ENCODE measurements around the gene ARHGAP42. TPM values are rescaled to one million over a fixed set of nuclear protein-coding genes. Genes with fewer than 3 reads are reported as not detected.
"Not testable (repeated sequence)": the region's sequence is repeated elsewhere in the genome, so short reads cannot be mapped to it uniquely, and the experiment has no call there.

The ARHGAP42 gene
- total RNA-seq, 1 experiment from 2014 or later = 8.3 TPM

DNA sequence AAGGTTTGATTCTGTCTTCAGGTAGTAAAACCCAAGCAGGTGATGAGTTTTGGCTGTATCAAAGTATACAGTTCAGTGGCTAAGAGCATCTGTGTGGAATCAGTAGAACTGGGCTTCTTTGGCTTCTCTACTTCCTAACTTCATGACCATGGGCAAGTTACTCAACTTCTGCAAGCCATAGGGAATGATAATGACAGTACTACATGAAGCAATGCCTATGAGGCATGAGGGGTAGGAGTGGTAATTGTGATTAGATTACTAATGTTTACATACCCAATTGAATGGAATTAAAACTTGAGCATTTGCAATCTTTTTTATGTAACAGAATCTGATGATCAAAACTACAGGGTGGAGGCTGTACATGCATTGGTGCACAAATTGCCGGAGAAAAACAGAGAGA, 278.3 kb downstream of the ARHGAP42 start:
- no peak for DNase-seq (ENCODE audit: low spot score)

GRCh38 chr11:100966366-100966765, 279.3 kb downstream of the ARHGAP42 start:
- DNase-seq (ENCODE audit: low spot score) = no peak

- DNase-seq (ENCODE audit: low spot score) = no peak
Observed at GRCh38 chr11:100969008-100969407, 281.9 kb downstream of the ARHGAP42 start.

GRCh38 chr11:100970283-100971164, 283.4 kb downstream of the ARHGAP42 start:
- DNase-seq (ENCODE audit: low spot score) = no peak

DNA sequence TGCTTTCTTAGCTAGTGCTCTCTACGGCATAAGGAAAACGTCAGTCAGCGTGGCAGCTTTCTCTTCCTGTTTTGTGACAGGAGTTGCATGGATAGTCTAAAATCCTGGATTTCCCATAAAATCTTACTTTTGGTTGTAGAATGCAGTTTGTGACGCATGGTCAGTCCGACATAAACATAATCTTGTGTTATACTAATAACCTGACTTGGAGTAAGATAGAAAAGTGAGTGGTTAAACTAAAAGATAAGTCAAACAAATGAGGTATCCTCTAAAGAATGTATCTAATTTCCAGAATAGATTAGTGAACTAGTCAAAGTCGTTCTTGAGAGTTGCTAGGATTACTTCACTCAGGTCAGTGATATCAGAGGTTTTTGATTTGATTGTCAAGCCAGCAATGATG, 285.0 kb downstream of the ARHGAP42 start:
- no peak for DNase-seq (ENCODE audit: low spot score)

GRCh38 chr11:100978442-100978841, 291.4 kb downstream of the ARHGAP42 start:
- no peak for DNase-seq (ENCODE audit: low spot score)

- no peak for DNase-seq (ENCODE audit: low spot score)
Observed at GRCh38 chr11:100978939-100979338, 291.9 kb downstream of the ARHGAP42 start.

- DNase-seq (ENCODE audit: low spot score) = peak; percentile 8
Observed at GRCh38 chr11:100980156-100980555, 293.1 kb downstream of the ARHGAP42 start.

DNA sequence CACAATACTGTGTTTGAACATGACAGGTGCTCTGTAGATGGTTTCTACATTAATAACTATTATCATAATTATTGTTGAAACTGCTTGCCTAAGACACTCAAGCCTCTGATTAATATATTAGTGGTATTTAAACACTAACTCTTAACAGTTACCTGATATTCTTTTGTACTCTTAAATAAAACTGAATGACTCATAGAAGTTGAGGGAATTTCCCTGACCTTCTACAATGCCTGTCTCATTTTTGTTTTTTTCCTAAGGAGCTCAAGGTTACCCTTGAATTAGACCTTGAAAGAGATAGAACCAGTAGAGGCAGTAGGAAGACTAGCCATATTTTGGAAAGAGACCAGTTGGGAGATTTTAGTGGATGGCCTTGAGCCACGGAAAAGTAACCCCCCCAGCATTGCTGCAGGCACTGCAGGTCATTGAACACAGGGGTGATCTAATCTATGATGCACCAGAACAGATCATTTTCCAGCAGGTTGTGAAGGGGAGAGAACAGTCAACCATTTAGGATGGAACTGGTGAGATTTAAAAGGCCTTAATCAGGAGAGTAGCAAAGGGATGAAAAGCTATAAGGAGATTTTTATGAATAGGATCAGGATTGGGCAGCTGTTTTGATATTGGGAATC, 294.2 kb downstream of the ARHGAP42 start:
- no peak for DNase-seq (ENCODE audit: low spot score)

- DNase-seq (ENCODE audit: low spot score) = no peak
Observed at GRCh38 chr11:100984668-100985067, 297.6 kb downstream of the ARHGAP42 start.

DNA sequence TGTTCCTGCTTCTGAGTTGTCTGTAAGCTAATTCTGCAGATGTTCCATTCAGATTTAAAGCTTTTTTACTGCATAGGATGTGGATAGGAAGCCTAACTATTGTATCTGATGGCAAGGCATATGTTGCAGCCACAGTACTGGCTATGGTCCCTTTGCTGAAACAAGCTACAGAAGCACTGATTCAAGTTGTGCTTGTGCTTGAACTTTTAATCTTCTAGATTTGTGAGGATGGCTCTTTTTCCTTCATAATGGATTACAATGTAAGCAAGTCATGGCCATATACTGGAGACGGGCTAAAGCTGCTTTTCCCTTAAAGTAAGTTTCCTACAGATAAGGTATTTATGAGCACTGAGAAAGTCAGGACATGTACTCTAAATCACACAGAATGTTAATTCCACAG, 303.8 kb downstream of the ARHGAP42 start:
- no peak for DNase-seq (ENCODE audit: low spot score)

DNA sequence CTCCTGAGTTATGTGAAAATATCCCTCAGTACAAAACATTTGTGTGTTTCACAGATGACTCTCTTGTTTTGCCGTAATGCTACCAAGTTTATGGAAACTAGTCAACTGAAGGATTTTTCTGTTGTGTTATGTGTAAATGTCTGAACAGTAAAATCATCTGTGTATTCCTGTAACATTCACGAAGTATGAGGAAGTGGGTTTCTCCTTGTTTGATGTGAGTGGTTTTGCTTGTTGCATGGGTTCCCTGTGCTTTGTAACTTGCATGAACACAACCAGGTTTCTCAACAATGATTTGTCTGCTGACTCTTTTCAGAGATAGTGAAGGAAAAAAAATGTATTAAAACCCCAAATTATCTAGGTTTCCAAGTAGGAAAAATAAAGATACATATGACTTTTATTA, 304.5 kb downstream of the ARHGAP42 start:
- DNase-seq (ENCODE audit: low spot score) = no peak

DNA sequence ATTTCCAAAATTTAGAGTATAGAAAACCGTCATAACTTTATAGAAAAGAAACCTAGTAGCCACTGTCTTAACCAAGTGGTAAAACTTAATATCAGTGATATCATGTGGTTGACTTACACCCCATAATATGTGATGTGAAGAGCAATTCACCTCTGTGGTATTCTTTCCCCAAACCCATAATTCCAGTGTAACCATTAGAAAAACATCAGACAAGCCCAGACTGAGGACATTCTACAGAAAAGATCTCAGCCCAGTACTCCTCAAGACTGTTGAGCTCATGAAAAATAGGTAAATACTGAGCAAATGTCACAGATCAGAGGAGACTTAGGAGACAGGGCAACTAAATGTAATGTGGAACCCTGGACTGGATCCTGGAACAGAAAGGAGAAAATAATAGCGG, 307.9 kb downstream of the ARHGAP42 start:
- DNase-seq (ENCODE audit: low spot score) = no peak

- no peak for DNase-seq (ENCODE audit: low spot score)
Observed at GRCh38 chr11:100999756-101000155, 312.7 kb downstream of the ARHGAP42 start.

- peak; percentile 15 for DNase-seq (ENCODE audit: low spot score)
Observed at GRCh38 chr11:101003468-101003867, 316.4 kb downstream of the ARHGAP42 start.

GRCh38 chr11:101008961-101009689, 322.0 kb downstream of the ARHGAP42 start:
- no peak for DNase-seq (ENCODE audit: low spot score)

- no peak for DNase-seq (ENCODE audit: low spot score)
Observed at GRCh38 chr11:101009690-101010055, 322.6 kb downstream of the ARHGAP42 start.

- DNase-seq (ENCODE audit: low spot score) = no peak
Observed at GRCh38 chr11:101010899-101011298, 323.8 kb downstream of the ARHGAP42 start.

GRCh38 chr11:101011881-101012280, 324.8 kb downstream of the ARHGAP42 start:
- no peak for DNase-seq (ENCODE audit: low spot score)

GRCh38 chr11:101013702-101014101, 326.6 kb downstream of the ARHGAP42 start:
- not testable (repeated sequence) for DNase-seq (ENCODE audit: low spot score)

- DNase-seq (ENCODE audit: low spot score) = peak; percentile 30
Observed at GRCh38 chr11:101014600-101015285, 327.7 kb downstream of the ARHGAP42 start.

DNA sequence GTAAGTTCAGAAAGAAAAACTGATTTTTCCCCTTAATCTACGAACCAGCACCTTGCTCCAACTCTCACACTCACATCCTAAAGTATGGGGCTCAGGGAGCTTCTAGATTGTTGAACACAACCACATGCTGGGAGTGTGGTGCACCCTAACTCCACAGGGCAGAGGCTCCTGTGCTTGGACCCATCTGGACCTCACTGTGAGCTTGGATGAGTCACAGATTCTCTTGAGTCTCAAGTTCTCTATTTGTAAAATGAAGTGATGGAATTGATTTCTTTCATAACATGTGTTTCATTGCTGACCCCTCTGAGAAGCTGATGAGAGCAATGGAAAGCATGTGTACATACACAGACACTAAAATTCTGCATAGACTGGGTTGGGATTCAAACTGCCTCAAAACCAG, 332.8 kb downstream of the ARHGAP42 start:
- no peak for DNase-seq (ENCODE audit: low spot score)

All from H4 (cell line).